ENCODE data around the gene EFNA5.

The EFNA5 gene

DNA sequence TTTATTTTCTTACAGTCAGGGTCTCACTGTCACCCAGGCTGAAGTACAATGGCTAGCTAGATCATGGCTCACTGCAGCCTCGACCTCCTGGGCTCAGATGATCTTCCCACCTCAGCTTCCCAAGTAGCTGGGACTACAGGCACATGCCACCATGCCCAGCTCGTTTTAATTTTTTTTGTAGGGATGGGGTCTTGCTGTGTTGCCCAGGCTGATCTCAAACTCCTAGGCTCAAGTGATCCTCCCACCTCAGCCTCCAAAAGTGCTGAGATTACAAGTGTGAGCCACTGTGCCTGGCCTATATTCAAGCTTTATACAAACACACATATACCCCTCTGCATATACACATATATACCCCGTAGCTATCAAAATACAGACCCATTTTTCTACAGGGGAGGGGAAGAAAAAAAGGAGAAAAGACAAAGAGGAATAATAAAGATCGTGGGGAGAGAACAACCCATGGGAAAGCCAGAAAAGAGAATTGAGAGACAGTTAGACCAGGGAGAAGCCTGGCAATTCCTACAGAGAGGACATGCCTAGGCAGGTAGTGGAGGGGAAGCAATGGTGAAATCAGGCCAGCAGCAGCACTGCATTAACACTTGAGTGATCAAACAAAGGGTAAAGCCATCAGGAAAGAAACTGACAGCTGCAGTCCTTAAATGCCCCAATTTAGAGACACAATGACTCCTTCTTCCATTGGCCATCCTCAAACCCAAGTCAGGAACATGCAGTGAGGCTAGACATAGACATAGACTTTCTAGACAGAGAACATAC lies 102.7 kb downstream of the EFNA5 start:
- DNase-seq: peak; percentile 34

DNA sequence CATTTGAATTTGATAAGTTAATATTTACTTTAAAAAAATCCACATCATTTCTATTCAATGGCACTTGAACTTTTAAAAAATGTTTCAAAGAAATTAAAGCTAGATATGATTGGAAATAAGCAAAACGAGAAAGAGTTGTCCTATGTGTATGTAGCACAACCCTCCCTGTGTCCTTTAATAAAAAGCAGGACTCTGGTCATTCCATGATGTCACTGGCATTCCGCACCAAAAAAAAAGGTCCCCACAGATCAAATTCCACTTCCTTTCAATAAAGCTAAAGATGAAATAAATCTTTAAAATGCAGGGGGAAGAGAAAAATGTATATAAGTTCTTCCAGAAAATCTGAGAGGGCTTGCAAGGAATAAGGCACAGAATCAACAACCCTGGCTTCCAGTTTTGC lies 103.8 kb downstream of the EFNA5 start:
- DNase-seq: no peak

DNA sequence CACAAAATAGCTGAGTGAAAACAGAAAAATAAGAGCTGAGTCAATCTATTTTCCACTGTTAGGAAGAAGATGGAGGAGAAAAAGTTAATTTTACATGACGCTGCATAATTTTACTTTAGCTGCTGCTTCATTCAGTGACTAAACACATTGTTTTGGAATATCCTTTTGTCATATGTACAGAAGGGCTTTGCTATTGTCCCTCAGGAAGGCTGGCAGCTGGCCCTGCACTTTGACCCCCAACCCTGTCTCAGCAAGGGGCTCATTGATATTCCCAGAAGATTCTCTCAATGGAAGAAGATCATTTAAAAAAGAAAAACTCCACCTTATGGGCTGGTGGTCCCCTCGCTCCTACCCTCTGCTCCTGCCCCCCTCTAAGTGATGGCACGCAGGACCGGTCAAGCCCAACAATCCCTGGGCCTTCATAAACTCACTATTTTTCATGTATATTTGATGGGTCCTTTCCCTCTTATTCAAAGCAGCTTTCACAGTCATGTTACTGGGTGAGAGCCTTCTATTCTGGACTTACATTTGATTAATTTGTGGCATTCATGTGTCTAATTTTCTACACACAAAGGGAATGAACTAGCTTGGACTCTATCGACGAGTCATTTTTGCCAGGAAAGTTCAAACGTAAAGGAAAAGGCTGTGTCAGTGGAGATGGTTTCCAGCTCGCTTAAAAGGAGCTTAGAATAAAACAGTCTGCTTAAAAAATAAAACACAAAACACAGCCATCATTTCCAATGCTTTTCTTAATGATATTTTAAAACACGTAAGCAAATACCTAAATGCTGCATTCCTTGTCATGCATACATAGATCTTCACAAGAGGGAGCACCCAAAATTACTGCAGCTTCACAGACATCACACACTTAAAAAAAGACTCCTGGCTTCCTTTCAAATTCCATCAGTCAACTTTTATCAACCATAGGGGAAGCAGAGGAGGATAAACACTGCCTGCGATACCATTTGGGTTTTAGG lies 104.7 kb downstream of the EFNA5 start:
- no peak for DNase-seq

DNA sequence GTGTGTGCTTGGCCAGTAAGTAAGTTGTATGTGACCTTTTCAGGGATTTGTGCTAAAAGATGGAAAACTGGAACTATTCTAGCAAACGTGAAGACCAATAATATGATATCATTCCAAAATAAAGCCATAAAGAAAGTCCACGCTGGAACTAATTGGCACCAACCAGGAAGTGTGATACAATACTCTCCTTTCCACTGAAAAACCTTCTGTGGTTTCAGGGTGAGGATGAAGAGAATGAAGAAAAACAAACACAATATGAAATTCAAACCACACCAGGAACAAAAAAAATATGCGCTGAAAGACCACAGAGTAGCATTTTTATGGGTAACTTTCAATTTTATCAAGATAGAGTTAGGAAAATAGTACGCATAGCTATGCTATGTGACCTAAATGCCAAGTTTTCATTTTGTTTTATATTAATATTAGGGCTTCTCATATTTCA lies 105.8 kb downstream of the EFNA5 start:
- DNase-seq: peak; percentile 26

DNA sequence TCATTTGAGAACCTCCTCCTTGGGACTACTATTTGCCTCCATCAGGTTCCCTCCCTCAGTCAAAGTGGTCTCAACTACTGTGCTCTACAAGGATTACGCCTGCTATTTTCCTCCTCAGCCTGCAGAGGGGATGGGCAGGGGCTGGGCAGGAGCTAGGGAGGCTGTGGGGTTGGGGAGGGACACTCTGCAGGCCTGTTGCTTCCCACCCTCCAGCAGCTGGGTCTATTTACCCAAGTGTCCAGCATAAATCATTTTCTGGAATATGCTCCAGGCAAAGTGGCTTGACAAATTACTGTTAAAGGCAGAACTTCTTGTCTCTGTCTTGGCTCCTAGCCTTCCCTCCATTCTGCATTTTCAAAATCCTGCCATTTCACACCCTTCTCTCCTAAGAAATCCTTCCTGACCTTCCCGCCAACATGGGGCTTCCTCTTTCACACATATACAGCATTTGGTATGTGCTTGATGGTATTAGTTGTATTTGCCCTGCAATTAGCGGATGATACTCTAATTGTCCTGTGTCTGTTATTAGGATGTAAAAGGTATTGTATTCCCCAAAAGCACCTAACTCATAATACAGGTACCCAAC lies 106.7 kb downstream of the EFNA5 start:
- DNase-seq: no peak

DNA sequence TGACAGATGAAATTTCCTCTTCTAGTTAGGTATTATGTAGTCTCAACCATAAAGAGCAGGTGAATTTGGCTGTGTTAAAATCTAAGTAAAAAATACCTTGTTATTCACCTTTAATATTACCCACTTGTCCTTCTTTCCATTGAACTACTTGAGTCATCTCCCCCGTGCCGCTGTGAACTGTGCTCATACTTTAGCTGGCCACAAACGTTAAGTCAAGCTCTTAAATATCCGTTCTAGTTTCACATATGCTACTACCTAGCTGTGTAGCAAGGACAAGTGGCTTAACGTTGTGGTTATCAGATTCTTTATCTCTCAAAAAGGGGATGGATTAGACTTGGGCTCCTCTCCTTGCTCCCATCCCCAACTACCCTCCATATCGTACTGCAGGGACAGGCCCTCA lies 110.4 kb downstream of the EFNA5 start:
- DNase-seq: no peak

DNA sequence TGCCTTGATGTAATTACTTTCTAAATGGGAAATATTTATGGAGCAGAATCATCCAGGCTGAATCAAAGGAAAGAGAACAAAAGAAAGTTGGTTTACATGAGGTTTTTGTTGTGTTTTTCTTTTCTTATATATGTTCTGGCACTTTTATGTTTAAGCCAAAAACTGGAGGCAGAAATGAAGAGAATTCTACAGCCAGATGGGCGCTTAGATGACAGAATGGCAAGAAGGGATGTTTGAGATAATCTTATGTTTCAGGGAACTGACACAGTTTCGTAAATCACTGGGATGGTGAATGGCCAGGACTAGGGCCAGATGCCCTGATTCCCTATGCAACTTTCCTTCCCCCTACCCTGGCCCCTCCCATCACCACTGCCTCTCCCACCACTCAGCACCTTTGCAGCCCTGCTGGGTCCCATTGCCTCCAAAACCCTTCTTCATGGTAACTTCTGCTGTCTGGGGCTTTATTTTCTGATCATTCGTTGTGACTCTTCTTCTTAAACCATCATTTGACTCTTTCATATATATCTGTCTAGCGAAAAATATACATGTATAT lies 111.8 kb downstream of the EFNA5 start:
- no peak for DNase-seq

DNA sequence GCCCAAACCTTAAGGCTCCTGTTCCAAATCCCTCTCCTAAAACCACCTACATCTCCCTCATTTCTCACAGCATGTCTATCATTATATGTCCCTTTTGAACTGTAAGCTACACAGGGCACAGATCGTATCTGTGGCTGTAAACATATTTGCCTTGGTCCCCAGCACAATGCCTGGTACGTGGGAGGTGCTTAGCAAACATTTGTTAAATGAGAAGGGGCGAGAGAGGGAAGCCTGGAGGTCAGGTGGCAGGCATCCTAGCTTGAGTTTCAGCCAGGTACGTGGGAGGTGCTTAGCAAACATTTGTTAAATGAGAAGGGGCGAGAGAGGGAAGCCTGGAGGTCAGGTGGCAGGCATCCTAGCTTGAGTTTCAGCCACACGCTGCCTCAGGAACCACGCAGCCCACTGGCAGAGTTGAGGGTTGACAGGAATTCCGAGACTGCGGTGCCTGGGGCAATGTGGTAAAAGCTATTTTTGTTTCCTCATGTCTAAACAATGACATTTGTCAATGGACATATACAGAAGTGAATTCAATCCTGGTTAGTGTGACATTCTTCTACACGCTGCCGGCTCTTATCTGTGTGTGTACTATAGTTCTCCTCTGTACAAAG lies 113.6 kb downstream of the EFNA5 start:
- DNase-seq: no peak

DNA sequence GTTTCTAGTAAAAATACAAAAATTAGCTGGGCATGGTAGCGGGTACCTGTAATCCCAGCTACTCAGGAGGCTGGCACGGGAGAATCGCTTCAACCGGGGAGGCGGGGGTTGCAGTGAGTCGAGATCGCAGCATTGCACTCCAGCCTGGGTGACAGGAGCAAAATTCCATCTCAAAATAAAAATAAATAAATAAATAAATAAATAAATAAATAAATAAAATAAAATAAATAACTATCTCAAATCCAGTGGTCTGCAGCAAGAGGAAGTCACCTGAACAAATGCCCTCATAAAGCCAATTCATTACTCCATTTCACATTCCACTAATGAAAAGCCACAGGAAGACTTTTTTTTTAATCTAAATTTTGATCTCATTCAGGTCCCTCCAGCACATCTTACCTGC lies 114.2 kb downstream of the EFNA5 start:
- no peak for DNase-seq

DNA sequence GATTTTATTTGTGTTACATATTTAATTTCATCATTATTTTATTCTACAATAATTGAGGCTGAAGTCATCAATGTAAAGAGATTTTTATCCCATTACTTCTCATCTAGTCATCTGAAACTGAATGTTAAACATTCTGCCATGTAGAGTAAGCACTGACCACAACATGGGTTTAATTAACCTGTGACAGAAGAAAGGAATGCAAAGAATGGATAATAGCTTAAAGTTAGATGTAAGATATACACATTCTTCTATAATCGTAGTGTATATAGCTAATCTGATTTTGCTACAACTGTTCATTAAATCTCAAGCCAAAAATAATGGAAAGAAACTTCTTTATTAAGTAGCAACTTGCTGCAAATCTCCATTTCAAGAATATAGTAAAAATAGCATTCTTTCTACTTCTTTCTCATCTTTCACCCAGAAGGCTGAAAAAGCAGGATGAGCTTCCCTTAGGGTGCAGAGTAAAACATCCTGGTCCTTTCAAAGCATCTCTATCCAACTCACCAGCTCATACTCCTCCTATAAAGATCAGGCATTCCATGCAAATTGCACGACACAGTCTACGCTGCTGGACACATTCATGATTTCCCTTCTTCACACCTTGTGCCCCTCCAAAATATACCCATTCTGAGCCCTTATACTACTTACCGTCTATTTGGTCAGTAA lies 115.2 kb downstream of the EFNA5 start:
- no peak for DNase-seq

DNA sequence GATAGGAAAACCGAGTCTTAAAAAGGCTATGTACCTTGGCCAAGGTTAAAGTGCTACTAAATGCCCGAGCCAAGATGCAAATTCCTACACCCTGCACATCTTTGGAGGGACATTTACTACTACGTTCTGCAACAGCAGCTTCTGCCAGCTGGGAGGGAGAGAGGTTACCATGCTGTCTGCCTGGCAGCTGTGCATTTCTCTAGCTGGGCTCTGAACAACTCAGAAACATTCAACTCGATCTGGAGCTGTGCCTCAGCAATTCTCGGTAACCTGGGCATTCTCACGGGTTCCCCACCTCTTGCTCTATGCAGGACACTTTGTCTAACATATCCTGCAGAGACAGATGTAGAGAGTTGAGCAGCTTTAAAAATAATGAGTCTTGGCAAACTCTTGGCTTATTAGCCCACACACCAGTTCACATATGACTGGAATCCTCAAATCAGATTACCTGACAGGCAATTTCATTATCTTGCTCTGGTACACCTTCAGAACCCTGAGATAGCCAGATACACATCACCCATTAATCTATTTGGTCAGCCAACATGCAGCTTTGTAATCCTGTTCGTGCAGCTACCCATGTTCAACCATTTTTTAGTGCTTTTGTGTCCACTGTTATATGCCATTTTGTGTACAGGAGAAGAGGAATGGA lies 115.8 kb downstream of the EFNA5 start:
- no peak for DNase-seq

DNA sequence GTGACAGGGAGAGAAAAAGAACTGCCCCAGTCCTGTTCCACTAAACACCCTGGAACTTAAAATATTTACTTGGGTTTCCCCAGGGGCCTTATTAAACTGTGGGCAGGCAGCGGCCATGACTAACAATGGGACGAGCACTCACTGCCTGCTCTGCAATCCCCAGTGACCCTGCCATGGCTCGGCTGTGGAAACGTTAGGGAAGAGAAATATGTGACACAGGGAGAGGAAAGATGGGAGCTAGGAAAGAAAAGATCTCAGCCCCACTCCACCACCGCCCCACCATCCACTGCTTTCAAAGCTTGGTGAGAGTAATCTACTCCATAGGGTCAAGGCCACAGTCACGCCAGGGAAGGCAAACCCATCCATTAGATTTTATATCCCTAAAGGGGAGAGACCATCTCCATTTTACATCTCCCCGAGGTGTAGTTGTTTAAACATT lies 117.6 kb downstream of the EFNA5 start:
- DNase-seq: no peak

DNA sequence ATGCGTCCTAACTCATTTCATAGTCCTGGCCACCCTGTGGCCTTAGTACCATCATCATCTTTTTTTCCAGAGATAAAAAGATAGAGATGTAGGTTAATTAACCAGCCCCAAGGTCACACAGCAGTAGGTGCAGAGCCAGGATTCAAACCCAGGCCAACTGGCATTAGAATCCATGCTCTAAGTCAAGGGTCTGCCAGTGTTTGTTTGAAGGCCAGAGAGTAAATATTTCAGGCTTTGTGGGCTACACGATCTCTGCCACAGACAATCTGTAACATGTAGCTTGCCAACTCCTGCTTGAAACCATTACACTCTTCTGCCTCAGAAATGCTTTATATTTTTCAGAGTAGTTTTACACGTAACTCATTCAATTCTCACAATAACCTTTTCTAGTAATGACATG lies 119.6 kb downstream of the EFNA5 start:
- no peak for DNase-seq

DNA sequence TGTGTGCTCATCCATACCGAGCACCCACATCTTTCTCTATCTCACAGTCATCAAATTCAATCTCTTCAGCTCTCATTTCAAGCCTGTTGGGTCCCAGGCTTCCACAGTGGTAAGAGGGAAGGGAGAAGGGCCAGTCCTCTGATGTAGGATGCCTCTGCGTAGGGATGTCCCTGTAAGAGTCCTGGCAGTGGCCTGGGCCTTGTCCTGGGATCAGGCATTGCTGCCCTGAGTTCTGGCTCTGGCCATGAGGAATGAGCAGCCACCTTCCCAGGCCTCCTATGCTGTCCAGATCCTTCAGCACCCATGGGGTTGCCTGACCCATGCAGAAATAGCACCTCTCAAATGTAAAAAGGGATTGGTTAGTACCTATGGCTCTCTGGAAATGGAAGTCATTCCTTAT lies 121.2 kb downstream of the EFNA5 start:
- DNase-seq: no peak

DNA sequence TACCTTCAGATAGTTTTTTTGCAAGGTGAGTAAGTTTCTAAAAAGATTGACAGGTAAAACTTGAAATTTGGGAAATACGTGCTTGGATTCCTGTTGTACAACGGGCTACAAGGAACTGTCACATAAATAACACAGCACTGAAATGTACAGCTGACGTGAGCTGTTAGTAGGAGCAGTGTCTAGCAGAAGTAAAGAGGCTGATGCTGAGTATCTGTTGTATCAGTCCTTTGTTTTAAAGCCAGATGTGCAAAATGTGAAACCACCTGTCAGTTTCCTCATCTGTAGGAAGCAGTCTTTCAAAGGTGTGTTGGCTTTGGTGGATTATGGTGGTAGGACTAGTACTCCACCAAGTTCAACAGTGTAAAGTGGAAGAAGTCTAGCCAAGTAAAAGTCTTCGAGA lies 122.3 kb downstream of the EFNA5 start:
- DNase-seq: no peak

DNA sequence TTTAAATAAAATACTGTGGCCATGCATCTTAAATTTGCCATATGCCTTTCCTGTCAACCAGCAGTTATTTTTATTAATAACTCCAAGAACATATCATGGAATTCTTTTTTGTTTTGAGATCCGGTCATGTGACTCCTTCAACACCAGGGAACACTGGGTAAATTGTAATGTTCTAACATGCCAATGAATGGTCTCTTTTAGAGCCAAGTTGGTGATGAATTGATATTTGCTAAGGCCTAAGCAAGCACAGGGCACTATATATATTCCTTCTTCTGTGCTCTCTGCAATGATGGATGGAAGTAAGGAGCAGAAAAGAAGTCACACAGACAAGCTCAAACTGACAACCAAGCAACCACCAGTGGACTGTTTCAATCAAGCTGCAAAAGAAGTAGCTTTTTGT lies 124.0 kb downstream of the EFNA5 start:
- no peak for DNase-seq

DNA sequence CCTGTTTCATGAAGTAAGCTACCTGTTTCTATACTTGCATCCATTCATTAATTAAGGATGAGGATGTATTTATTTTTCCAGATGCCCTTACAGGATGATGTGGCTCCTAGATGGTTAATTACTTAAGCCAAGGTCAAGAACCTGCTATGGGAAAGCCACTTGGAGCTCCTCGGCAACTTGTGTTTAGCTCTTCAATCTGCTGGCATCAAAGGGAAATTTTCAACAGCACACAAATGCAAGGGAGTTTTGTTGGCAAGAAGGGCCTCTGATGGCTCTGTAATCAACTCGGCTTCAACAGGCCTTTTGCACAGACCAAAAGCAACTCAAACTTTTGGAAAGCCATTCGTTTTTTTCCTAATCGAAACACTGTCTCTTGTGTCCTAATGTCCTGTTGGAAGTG lies 125.3 kb downstream of the EFNA5 start:
- DNase-seq: no peak

DNA sequence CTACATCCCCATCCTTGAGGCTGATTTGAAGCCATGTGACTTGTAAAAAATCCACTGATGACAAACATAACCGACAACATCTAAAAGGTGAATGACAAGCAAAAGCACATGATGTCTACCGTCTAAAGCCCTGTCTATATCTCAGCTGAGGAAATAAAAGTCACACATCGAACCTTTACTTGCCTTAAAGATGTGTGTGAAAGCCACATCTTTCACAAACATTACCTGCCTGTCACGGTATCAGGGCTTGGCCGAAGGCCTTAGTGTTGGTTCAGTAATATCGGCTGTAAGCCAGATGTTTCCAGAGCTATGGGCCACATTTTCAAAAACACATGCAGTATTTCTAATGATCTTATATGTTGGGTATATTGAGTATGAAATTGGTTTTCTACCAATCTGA lies 125.8 kb downstream of the EFNA5 start:
- DNase-seq: no peak

DNA sequence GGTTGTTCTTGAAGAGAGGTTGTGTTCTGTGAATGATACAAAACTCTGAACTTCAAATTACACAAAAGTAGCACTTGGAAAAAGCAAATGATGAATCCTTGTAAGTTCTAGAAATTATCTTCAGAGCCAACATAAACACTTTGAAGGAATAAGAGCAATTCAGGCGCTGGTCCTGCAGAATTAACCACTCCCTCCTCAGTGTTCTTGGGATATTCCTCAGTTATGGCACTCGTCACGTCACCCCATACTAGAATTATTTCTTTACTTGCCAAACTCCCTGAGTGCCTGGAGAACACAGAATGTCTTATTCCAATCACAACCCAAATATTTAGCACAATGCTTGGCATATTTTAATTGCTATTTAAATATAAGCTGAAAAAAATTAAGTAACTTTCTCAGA lies 126.3 kb downstream of the EFNA5 start:
- DNase-seq: no peak

DNA sequence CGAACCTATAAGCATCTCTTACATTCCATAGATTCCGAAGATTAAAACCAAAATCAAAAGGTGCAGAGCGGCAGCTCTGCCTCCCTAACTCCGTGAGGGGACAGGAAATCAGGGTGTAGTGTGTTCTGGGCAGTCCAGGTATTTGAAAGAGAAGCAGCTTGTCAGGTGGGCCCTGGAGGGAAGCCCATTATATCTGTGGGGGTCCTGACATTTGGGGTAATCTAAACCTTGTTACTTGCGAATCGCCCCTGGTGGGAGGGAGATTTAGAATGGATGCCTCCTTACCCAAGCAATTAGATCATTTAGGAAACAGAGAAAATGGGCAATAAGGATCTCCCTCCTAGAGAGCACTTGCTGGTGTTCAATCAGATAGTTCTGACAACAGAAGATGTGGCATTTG lies 126.9 kb downstream of the EFNA5 start:
- DNase-seq: no peak

DNA sequence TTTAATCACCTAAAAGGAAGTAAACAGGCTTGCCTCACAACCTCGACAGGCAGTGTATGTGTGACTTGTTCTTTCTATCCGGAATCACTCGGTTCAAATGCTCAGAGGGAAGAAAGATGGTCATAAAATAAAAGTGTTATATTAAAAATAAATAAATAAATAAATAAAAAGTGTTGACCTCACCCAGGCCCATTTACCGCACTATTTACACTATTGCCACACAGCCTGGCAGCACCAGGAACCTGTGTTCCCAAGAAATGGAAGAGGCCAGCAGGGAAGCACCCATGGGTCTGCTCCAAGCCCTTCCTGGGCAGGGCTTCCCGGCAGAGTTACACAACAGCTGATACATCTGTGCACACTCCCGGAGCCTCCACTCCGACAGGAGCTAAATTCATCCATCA lies 127.9 kb downstream of the EFNA5 start:
- DNase-seq: peak; percentile 85

DNA sequence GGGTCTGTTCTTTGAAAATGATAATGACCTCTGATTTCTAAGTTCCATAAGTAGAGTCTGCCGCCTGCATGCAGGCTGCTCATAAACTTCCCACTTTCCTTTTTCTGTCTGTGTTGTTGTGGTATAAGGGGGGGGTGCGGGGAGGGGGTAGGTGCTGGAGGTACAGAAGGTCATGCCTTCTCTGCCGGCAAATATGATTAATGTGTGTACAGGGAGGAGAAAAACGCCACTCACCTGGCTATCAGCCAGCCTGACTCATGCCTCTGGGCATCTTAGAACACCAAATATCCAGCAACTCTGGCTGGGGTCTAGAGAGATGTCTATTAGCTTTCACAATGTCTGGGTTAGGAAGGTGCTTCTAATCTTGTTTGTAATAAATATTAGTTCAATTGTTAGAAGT lies 128.3 kb downstream of the EFNA5 start:
- peak; percentile 94 for DNase-seq

Data from DMS53 (cell line).